Upper lobe of left lung (tissue), 4 donors: ENCODE results near the gene SIX4.

Experiments used
- POLR2A ChIP-seq, 4 donors: fragments of 450-650 bp; IDR thresholded peaks; one replicate each; pipeline ENCODE4 v1.5.1; 2016 to 2017; ENCODE audit warnings: antibody characterized with exemption in 4 of 4, mild to moderate bottlenecking in 2 of 4
- POLR2AphosphoS5 ChIP-seq, 2 donors: sonication (generic); formaldehyde crosslinking; IDR thresholded peaks; one replicate each; pipeline ENCODE4 v1.5.1; 2017; ENCODE audit warnings: antibody characterized with exemption in 2 of 2
- TF ChIP-seq, protein P1 (sequence below), 6 experiments: fragments of 450-650 bp in 4 of 6; fragments of 200-600 bp in 2 of 6; sonication (generic) in 2 of 6; IDR thresholded peaks; one replicate each; pipeline ENCODE4 v1.5.1; 2016 to 2019; ENCODE audit warnings: antibody characterized with exemption in 6 of 6

DNA sequence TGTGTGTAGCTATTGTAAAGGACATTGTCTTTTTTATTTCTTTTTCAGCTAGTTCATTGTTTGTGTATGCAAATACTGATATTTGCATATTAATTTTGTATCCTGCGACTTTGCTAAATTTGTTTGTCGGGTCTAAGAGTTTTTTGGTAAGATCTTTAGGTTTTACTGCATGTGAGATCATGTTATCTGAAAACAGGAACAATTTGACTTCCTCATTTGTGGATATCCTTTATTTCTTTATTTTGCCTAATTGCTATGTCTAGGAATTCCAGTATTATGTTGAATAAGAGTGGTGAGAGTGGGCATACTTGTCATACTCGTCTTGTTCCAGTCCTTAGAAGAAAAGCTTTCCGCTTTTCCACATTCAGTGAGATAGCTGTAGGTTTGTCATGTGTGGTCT is 28.8 kb downstream of the SIX4 start:
- TF ChIP-seq, protein P1, sequence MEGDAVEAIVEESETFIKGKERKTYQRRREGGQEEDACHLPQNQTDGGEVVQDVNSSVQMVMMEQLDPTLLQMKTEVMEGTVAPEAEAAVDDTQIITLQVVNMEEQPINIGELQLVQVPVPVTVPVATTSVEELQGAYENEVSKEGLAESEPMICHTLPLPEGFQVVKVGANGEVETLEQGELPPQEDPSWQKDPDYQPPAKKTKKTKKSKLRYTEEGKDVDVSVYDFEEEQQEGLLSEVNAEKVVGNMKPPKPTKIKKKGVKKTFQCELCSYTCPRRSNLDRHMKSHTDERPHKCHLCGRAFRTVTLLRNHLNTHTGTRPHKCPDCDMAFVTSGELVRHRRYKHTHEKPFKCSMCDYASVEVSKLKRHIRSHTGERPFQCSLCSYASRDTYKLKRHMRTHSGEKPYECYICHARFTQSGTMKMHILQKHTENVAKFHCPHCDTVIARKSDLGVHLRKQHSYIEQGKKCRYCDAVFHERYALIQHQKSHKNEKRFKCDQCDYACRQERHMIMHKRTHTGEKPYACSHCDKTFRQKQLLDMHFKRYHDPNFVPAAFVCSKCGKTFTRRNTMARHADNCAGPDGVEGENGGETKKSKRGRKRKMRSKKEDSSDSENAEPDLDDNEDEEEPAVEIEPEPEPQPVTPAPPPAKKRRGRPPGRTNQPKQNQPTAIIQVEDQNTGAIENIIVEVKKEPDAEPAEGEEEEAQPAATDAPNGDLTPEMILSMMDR (IDR thresholded peaks at IDR 0.05) = no peak
- no peak for TF ChIP-seq POLR2A (IDR thresholded peaks at IDR 0.05)
- no peak for TF ChIP-seq POLR2AphosphoS5 (IDR thresholded peaks at IDR 0.05)
